PC-9 (cell line): ENCODE data around the gene TRIO.

Experiments used
- CTCF ChIP-seq: fragments of 200-600 bp; sonication (generic); conservative IDR thresholded peaks from 2 replicates; pipeline ENCODE4 v1.6.1; 2017; ENCODE audit warnings: mixed run types, antibody characterized with exemption, mild to moderate bottlenecking, moderate library complexity
- EZH2 ChIP-seq: fragments of 200-600 bp; sonication (generic); IDR thresholded peaks from 2 replicates; pipeline ENCODE4 v1.8.0; 2017; ENCODE audit warnings: antibody characterized with exemption, low read depth

GRCh38 chr5:14135621-14136020 lies 7.5 kb upstream of the TRIO start:
- TF ChIP-seq CTCF (no peak), EZH2 (no peak)
